Activated CD8-positive, alpha-beta T cell treated with anti-CD3 and anti-CD28 coated beads for 36 hours (primary cell): Measurements from ENCODE around the gene RAD51AP2. TPM values are rescaled to one million over a fixed set of nuclear protein-coding genes. Genes with fewer than 3 reads are reported as not detected.
"Not testable (repeated sequence)": the region's sequence is repeated elsewhere in the genome, so short reads cannot be mapped to it uniquely, and the experiment has no call there.

Source experiments
- ATAC-seq: fragments of 200-7000 bp; cut with Tn5 transposase; one replicate; pipeline ENCODE4 v1.10.0; 2021; ENCODE audit warnings: mild to moderate bottlenecking, moderate library complexity
- CTCF ChIA-PET: fragments of 350-600 bp; sonication (Branson Sonifier 250); formaldehyde crosslinking; loops from one replicate; lab custom pipeline; 2021; ENCODE audit warnings: antibody characterized with exemption; lab: Charles Lee
- POLR2A ChIA-PET: fragments of 350-600 bp; sonication (Branson Sonifier 250); formaldehyde crosslinking; loops from one replicate; lab custom pipeline; 2021; ENCODE audit warnings: antibody characterized with exemption; lab: Charles Lee
- DNase-seq: peaks from one replicate; pipeline ENCODE4 v3.0.0-alpha.2; 2020
- H3K27ac Mint-ChIP-seq: one replicate; pipeline ENCODE4 v1.8.0; 2021; ENCODE audit warnings: mild to moderate bottlenecking, mixed read lengths
- H3K27me3 Mint-ChIP-seq: one replicate; pipeline ENCODE4 v1.8.0; 2021; ENCODE audit warnings: mixed read lengths
- H3K36me3 Mint-ChIP-seq: one replicate; pipeline ENCODE4 v1.8.0; 2021; ENCODE audit warnings: low read depth, mixed read lengths
- H3K4me1 Mint-ChIP-seq: one replicate; pipeline ENCODE4 v1.8.0; 2021; ENCODE audit warnings: low read depth, mixed read lengths
- H3K4me3 Mint-ChIP-seq: one replicate; pipeline ENCODE4 v1.8.0; 2021; ENCODE audit warnings: mild to moderate bottlenecking, moderate library complexity, mixed read lengths
- H3K9me3 Mint-ChIP-seq: one replicate; pipeline ENCODE4 v1.8.0; 2021; ENCODE audit warnings: mixed read lengths
- intact Hi-C: fragments of 100-400 bp; cut with micrococcal nuclease; formaldehyde crosslinking; loops from one replicate; pipeline ENCODE4 v1.10.0; 2022
- total RNA-seq, 2 experiments: library from RNA; stranded (reverse); gene quantifications; one replicate each; pipeline ENCODE4 v1.2.3, GENCODE V29; 2021
- TF ChIP-seq, protein P1 (sequence below): fragments of 200-600 bp; IDR thresholded peaks from one replicate; pipeline ENCODE4 v1.8.0; 2022; ENCODE audit warnings: antibody characterized with exemption, mild to moderate bottlenecking

RAD51AP2 gene
- total RNA-seq, result not detected

DNA sequence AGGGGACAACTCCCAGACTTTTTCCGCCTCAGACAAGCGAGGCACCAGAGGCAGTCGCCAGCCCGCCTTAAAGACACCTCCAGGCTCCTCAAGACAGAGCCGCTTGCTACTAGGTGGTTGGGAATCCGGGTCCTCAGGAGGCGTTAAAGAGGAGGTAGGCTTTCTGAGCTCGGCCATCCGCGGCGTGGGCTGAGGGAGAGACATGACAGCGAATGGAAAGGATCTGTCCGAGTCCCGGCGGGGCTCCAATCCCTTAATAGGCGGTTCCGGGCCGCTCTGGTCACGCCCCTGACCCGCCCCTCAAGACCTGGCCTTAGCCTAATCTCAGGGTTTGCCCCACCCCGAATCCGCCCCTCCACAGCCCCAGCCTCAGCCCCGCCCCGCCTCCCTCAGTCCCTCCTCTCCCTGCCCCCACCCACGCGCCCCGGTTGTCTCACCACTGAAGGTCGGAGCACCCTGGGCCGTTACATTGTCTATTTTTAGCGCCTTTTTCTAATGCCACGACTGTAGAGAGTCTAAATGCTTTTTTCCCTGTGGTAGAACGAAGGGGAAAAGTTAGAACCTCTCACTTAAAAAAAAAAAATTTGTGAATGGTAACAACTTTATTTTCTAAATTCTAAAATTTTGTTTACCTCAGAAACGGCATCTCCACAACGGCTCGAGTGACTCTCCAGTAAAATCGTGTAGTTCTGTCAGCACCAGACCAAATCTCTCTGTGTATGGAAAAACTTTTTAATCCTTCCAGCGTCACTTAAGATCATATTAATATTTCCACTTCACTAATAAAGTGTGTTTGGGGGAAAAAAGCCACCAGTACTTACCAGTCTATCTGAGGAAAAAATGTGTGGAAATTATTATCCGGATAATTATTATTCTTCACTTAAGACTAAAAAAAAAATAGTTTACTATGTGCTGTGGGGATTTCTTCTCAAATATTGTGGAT, at the start of gene RAD51AP2:
Gene RAD51AP2, minus strand, starts transcription at position 229 of the 943 bp plus-strand sequence. Its CDS starts 25 bp downstream, at position 204.
- ATAC-seq, result peak; percentile 66

DNA sequence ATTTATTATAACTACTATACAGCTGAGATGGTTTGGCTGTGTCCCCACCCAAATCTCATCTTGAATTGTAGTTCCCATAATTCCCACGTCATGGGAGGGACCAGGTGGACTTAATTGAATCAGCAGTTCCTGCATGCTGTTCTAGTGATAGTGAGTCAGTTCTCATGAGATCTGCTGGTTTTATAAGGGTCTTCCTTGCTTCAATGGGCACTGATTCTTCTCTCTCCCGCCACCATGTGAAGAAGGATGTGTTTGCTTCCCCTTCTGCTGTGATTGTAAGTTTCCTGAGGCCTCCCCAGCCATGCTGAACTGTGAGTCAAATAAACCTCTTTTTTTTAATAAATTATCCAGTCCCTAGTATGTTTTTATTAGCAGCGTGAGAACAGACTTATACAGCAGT, 47.5 kb upstream of the RAD51AP2 start:
- intact Hi-C loops, POLR2A ChIA-PET, H3K27me3 Mint-ChIP-seq, H3K4me1 Mint-ChIP-seq, H3K27ac Mint-ChIP-seq, ATAC-seq, CTCF ChIA-PET, H3K36me3 Mint-ChIP-seq, DNase-seq, H3K4me3 Mint-ChIP-seq, H3K9me3 Mint-ChIP-seq: not testable (repeated sequence)

More for the DNA sequence above, at the start of gene RAD51AP2:
- DNase-seq, result peak; percentile 60
- Mint-ChIP-seq H3K27ac (no peak within 1 kb of the TSS), H3K27me3 (peaks cover 14% of the 10 kb centered on the region), H3K4me3 (no peak within 1 kb of the TSS), H3K4me1 (no peaks in the 10 kb centered on the region), H3K36me3 (no peaks in the 10 kb centered on the region), H3K9me3 (no peaks in the 10 kb centered on the region)
- TF ChIP-seq, protein P1, sequence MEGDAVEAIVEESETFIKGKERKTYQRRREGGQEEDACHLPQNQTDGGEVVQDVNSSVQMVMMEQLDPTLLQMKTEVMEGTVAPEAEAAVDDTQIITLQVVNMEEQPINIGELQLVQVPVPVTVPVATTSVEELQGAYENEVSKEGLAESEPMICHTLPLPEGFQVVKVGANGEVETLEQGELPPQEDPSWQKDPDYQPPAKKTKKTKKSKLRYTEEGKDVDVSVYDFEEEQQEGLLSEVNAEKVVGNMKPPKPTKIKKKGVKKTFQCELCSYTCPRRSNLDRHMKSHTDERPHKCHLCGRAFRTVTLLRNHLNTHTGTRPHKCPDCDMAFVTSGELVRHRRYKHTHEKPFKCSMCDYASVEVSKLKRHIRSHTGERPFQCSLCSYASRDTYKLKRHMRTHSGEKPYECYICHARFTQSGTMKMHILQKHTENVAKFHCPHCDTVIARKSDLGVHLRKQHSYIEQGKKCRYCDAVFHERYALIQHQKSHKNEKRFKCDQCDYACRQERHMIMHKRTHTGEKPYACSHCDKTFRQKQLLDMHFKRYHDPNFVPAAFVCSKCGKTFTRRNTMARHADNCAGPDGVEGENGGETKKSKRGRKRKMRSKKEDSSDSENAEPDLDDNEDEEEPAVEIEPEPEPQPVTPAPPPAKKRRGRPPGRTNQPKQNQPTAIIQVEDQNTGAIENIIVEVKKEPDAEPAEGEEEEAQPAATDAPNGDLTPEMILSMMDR, result no peak
- intact Hi-C loops, result no loop called here
- CTCF ChIA-PET, result no interaction called here
- POLR2A ChIA-PET, result no interaction called here

DNA sequence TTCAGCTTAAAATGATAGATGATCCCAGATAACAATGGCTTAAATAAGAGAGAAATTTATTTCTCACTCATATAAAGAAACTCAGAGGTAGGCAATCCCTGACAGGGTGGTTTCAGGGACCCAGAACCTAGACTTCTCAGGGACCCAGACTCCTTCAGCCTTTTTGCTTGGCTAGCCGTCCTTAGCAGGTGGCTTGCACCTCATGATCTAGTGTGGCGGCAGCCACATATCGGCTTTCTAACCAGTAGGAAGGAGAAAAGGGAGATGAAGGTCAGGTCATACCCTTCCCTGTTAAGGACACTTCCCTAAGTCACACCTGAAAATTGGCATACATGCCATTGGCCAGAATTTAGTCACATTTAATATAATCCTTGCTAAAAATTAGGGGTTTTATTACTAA, 40.6 kb upstream of the RAD51AP2 start:
- ChIA-PET POLR2A (no interaction called here), CTCF (interaction anchor here (0.6 kb wide), 1 partner anchor 250 kb away, joined by 3 read pairs; no protein-coding TSS in a partner anchor)
- no peak overlapping the region for H3K27ac Mint-ChIP-seq
- no peaks in the 10 kb centered on the region for H3K27me3 Mint-ChIP-seq
- H3K9me3 Mint-ChIP-seq, result no peaks in the 10 kb centered on the region
- ATAC-seq, result no peak
- no peaks in the 10 kb centered on the region for H3K36me3 Mint-ChIP-seq
- intact Hi-C loops, result no loop called here
- no peaks in the 10 kb centered on the region for H3K4me1 Mint-ChIP-seq
- TF ChIP-seq, protein P1, result no peak
- no peak overlapping the region for H3K4me3 Mint-ChIP-seq
- DNase-seq, result no peak

DNA sequence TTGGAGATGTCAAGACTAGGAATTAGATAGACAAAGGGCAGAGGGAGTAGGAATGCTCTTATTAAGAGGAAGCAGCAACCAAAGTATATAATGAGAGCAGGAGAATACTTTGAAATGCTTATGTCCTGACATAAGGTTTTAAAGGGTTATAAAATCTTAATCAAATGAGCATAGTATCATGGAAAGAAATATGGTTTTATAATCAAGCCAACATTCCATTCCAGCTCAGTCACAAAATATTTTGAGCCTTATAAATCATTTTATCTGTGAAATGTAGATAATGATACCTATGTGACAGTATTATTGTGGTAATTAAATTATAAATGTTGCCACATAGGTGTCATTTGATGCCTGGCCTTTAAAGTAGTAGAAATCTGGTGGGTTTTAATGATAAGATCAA, 39.8 kb upstream of the RAD51AP2 start:
- ChIA-PET CTCF (no interaction called here), POLR2A (no interaction called here)
- intact Hi-C loops, result no loop called here

DNA sequence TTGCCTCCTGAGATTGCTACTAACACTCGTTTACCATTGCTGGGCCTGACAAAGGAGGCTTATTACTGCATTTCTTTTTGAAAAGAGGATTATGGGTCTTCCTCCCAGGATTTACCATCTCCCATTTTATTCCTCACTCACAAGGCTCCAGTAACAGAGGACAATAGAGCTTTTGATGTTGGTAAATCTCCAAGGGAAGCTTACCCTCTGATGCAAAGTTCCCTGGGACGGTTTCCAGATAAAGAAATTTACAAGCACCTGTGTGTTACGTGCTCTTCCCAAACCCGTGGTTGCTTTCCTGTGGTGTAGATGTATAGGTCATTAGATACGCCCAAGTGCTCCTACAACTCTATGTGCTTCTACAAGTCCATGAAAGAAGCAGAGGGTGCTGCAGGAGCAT, 39.4 kb upstream of the RAD51AP2 start:
- POLR2A ChIA-PET, result no interaction called here
- CTCF ChIA-PET, result no interaction called here
- ATAC-seq, result no peak
- Mint-ChIP-seq H3K27ac (no peak overlapping the region), H3K4me3 (no peak overlapping the region), H3K36me3 (no peaks in the 10 kb centered on the region), H3K4me1 (no peaks in the 10 kb centered on the region), H3K27me3 (no peaks in the 10 kb centered on the region), H3K9me3 (no peaks in the 10 kb centered on the region)
- intact Hi-C loops, result no loop called here
- TF ChIP-seq, protein P1, result no peak
- no peak for DNase-seq

More for the DNA sequence above, 39.8 kb upstream of the RAD51AP2 start:
- H3K27me3 Mint-ChIP-seq, result no peaks in the 10 kb centered on the region
- no peaks in the 10 kb centered on the region for H3K36me3 Mint-ChIP-seq
- no peaks in the 10 kb centered on the region for H3K9me3 Mint-ChIP-seq
- TF ChIP-seq, protein P1, result no peak
- H3K4me1 Mint-ChIP-seq, result no peaks in the 10 kb centered on the region
- no peak overlapping the region for H3K27ac Mint-ChIP-seq
- no peak overlapping the region for H3K4me3 Mint-ChIP-seq
- ATAC-seq, result no peak
- DNase-seq, result no peak
